ENCODE measurements around the gene SPRYD7. TPM values are rescaled to one million over a fixed set of nuclear protein-coding genes. Genes with fewer than 3 reads are reported as not detected.
"Not testable (repeated sequence)": the region's sequence is repeated elsewhere in the genome, so short reads cannot be mapped to it uniquely, and the experiment has no call there.

Gene SPRYD7
- total RNA-seq, 2 donors from 2014 or later: 0.99 to 3.0 TPM

DNA sequence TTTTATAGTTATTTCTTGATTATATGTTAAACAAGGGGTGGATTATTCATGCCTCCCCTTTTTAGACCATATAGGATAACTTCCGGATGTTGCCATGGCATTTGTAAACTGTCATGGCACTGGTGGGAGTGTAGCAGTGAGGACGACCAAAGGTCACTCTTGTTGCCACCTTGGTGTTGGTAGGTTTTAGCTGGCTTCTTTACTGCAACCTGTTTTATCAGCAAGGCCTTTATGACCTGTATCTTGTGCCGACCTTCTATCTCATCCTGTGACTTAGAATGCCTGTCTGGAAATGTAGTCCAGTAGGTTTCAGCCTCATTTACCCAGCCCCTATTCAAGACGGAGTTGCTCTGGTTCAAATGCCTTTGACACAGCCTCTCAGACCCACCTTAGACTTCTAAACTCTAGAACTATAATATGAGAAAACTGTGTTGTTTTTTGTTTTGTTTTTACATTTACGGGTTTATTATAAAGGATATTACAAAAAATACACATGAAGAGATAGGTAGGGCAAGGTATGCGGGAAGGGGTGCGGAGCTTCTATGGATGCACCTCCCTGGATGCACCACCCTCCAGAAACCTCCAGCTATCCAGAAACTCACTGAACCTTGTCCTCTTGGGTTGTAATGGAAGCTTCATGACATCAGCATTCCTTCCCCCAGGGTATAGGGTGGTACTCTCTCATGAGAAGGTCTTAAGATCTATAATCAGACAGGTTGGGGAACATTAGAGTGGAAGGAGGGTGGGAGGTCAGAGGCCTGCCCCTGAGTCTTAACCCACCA lies 15.8 kb upstream of the SPRYD7 start:
- no peak overlapping the region for H3K27ac Mint-ChIP-seq
- ATAC-seq (no peak), DNase-seq (no peak)
- no peaks in the 10 kb centered on the region for H3K27me3 Mint-ChIP-seq
- no peaks in the 10 kb centered on the region for H3K9me3 ChIP-seq (ENCODE audit: control insufficient read depth, low read length, poor library complexity, severe bottlenecking)
- H3K36me3 Mint-ChIP-seq (ENCODE audit: low read depth): peaks cover 2% of the 10 kb centered on the region
- H3K4me1 Mint-ChIP-seq: no peaks in the 10 kb centered on the region
- H3K4me3 Mint-ChIP-seq: no peak overlapping the region

GRCh38 chr13:49948777-49949270 lies 12.7 kb upstream of the SPRYD7 start:
- not testable (repeated sequence) for DNase-seq, H3K4me1 Mint-ChIP-seq

DNA sequence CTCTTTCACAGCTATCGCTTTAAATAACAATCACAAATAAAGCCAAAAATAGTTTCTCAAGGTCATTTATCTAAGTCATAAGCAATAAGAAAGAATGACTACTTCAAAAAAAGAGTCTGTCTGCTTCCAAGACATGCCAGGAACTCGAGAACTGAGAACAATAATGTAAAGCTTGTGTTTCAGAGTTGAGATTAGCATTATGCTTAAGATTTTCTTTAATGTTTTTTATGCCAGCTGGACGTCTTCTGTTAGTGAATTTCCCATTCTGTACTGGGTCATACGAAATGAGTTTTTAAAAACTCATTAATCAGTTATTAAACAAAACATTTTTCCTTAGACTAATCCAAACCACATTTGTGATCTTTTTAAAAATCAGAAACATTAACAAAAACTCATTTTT lies 3.2 kb upstream of the SPRYD7 start:
- Mint-ChIP-seq H3K27me3 (no peaks in the 10 kb centered on the region), H3K4me3 (no peak overlapping the region), H3K36me3 (ENCODE audit: low read depth) (peaks cover 2% of the 10 kb centered on the region), H3K4me1 (peaks cover 14% of the 10 kb centered on the region), H3K27ac (no peak overlapping the region)
- DNase-seq (no peak), ATAC-seq (no peak)
- H3K9me3 ChIP-seq (ENCODE audit: control insufficient read depth, low read length, poor library complexity, severe bottlenecking): no peaks in the 10 kb centered on the region

More at GRCh38 chr13:49948777-49949270, 12.7 kb upstream of the SPRYD7 start:
- ATAC-seq; H3K36me3 Mint-ChIP-seq (ENCODE audit: low read depth); H3K27ac Mint-ChIP-seq; H3K27me3 Mint-ChIP-seq; H3K9me3 ChIP-seq (ENCODE audit: control insufficient read depth, low read length, poor library complexity, severe bottlenecking); H3K4me3 Mint-ChIP-seq: not testable (repeated sequence)

DNA sequence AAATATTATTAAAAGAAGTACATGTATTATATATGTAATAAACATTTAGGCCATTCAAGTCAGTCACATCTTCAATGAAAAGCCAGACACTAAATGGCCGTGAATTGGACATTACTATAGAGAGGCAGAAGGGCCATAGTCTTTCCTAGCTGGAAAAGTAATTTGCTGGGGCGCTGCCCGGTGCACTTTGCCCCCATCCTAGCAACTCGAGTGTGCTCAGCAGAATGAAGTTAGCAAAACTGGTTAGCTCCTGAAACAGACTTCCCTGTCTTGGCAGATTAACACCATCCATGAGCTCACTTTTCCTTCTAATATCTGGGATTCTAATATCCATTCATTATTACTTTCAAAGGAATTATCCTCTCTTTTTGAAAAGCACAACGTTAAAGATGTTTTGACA lies 2.8 kb upstream of the SPRYD7 start:
- Mint-ChIP-seq H3K36me3 (ENCODE audit: low read depth) (peaks cover 2% of the 10 kb centered on the region), H3K27me3 (no peaks in the 10 kb centered on the region), H3K27ac (no peak overlapping the region), H3K4me3 (no peak overlapping the region), H3K4me1 (peaks cover 14% of the 10 kb centered on the region)
- DNase-seq (no peak), ATAC-seq (no peak)
- no peaks in the 10 kb centered on the region for H3K9me3 ChIP-seq (ENCODE audit: control insufficient read depth, low read length, poor library complexity, severe bottlenecking)

GRCh38 chr13:49938314-49938713 lies 2.2 kb upstream of the SPRYD7 start:
- no peaks in the 10 kb centered on the region for H3K9me3 ChIP-seq (ENCODE audit: control insufficient read depth, low read length, poor library complexity, severe bottlenecking)
- H3K27ac Mint-ChIP-seq: no peak overlapping the region
- H3K36me3 Mint-ChIP-seq (ENCODE audit: low read depth): peaks cover 2% of the 10 kb centered on the region
- DNase-seq (no peak), ATAC-seq (no peak)
- H3K4me1 Mint-ChIP-seq: peaks cover 14% of the 10 kb centered on the region
- H3K4me3 Mint-ChIP-seq: no peak overlapping the region
- no peaks in the 10 kb centered on the region for H3K27me3 Mint-ChIP-seq

DNA sequence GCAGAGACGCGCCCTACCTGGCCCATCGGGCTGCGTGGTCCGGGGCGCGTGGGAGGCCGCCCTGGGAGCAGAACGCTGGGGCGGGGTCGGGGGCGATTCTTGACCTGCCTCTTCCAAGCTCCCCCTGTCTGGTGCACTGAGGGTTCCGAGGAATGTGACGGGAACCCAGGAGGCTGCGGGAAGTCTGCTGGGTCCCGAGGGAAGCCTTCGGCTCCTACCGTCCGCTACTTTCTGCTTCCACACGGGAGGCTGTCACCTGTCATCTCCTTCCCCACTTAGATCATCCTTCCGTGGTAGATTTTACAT lies 781 bp upstream of the SPRYD7 start:
- DNase-seq (no peak), ATAC-seq (no peak)
- Mint-ChIP-seq H3K27me3 (no peaks in the 10 kb centered on the region), H3K36me3 (ENCODE audit: low read depth) (peaks cover 2% of the 10 kb centered on the region), H3K4me3 (peak overlapping the region; percentile 97), H3K27ac (peak overlapping the region; percentile 88), H3K4me1 (peaks cover 14% of the 10 kb centered on the region)
- no peaks in the 10 kb centered on the region for H3K9me3 ChIP-seq (ENCODE audit: control insufficient read depth, low read length, poor library complexity, severe bottlenecking)

- Mint-ChIP-seq H3K4me3 (peak overlapping the region; percentile 97), H3K27me3 (no peaks in the 10 kb centered on the region), H3K4me1 (peaks cover 14% of the 10 kb centered on the region), H3K27ac (peak overlapping the region; percentile 88), H3K36me3 (ENCODE audit: low read depth) (peaks cover 2% of the 10 kb centered on the region)
- no peaks in the 10 kb centered on the region for H3K9me3 ChIP-seq (ENCODE audit: control insufficient read depth, low read length, poor library complexity, severe bottlenecking)
- peak; percentile 9 to 22 (median 17) for DNase-seq
- peak; percentile 10 for ATAC-seq
Measured at GRCh38 chr13:49935171-49936074, 717 bp downstream of the SPRYD7 start.

DNA sequence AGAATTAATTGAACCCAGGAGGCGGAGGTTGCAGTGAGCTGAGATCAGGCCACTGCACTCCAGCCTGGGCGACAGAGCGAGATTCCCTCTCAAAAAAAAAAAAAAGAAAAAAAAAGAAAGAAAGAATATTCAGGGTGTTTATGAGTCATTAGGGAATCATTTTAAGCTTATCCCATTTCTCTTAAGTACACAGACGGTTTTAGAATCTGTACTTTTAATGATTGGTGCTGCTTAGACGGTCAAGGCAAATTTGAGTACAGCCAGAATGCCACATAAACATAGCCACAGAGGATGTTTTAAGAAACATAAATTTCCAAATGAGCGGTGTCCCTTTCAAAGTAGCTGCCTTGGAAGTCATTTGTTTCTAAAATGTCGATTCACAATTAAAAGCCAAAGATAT lies 2.6 kb downstream of the SPRYD7 start:
- ATAC-seq (no peak), DNase-seq (no peak)
- no peaks in the 10 kb centered on the region for H3K9me3 ChIP-seq (ENCODE audit: control insufficient read depth, low read length, poor library complexity, severe bottlenecking)
- Mint-ChIP-seq H3K4me1 (peaks cover 14% of the 10 kb centered on the region), H3K36me3 (ENCODE audit: low read depth) (peaks cover 2% of the 10 kb centered on the region), H3K27ac (no peak overlapping the region), H3K27me3 (no peaks in the 10 kb centered on the region), H3K4me3 (no peak overlapping the region)

GRCh38 chr13:49932868-49933267 lies 3.3 kb downstream of the SPRYD7 start:
- H3K27me3 Mint-ChIP-seq: no peaks in the 10 kb centered on the region
- no peaks in the 10 kb centered on the region for H3K9me3 ChIP-seq (ENCODE audit: control insufficient read depth, low read length, poor library complexity, severe bottlenecking)
- peaks cover 2% of the 10 kb centered on the region for H3K36me3 Mint-ChIP-seq (ENCODE audit: low read depth)
- DNase-seq: no peak
- H3K4me1 Mint-ChIP-seq: peaks cover 14% of the 10 kb centered on the region
- no peak overlapping the region for H3K27ac Mint-ChIP-seq
- H3K4me3 Mint-ChIP-seq: no peak overlapping the region
- ATAC-seq: no peak

GRCh38 chr13:49932066-49932465 lies 4.1 kb downstream of the SPRYD7 start:
- ATAC-seq: no peak
- H3K4me3 Mint-ChIP-seq: no peak overlapping the region

DNA sequence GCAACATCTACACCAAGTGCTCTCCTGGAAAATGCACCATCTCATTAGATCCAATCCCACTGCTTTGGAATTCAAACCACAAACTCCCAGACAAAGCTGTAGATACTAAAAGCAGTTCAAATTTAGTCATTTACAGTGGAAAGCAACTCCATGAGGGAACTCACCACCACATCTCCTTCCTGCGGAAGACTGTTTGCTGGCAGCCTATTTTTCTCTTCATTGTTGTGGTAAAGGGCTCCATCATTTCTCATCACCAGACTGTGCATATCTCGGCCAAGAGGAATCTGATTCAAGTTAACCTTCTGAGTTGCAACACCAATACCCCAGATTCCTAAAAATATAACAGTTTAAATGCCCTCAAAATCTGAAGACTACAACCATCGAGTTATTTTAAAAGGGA lies 8.4 kb downstream of the SPRYD7 start:
- no peaks in the 10 kb centered on the region for H3K4me1 Mint-ChIP-seq
- H3K4me3 Mint-ChIP-seq: no peak overlapping the region
- no peak overlapping the region for H3K27ac Mint-ChIP-seq
- H3K36me3 Mint-ChIP-seq (ENCODE audit: low read depth): no peaks in the 10 kb centered on the region
- DNase-seq (no peak), ATAC-seq (no peak)
- H3K27me3 Mint-ChIP-seq: no peaks in the 10 kb centered on the region
- H3K9me3 ChIP-seq (ENCODE audit: control insufficient read depth, low read length, poor library complexity, severe bottlenecking): no peaks in the 10 kb centered on the region

More at GRCh38 chr13:49932066-49932465, 4.1 kb downstream of the SPRYD7 start:
- no peak overlapping the region for H3K27ac Mint-ChIP-seq
- H3K4me1 Mint-ChIP-seq: peaks cover 14% of the 10 kb centered on the region
- DNase-seq: no peak
- no peaks in the 10 kb centered on the region for H3K9me3 ChIP-seq (ENCODE audit: control insufficient read depth, low read length, poor library complexity, severe bottlenecking)
- H3K36me3 Mint-ChIP-seq (ENCODE audit: low read depth): peaks cover 2% of the 10 kb centered on the region
- H3K27me3 Mint-ChIP-seq: no peaks in the 10 kb centered on the region

DNA sequence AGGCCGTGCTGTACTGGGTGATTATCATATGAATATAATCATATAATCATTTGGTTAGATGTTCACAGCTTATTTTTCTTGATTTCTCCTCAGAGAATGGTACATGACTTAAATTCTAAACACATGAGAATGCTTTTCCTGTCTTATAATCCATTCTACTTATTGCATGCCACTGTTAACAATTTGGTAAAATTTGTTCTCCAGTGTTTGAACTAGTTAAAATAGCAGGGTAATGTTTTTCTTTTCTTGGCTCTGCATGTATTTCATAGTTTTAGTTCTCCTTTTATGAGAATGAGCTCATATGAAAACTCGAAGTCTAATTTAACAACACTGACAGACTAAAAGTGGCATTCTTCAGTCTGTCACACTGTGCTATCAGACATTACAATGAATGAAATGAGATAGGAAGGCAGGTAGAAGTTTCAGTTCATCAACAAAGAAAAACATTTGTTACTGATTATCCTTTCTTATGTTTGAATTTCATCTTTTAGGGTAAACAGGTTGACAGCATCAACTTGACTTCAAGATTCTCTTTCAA lies 10.2 kb downstream of the SPRYD7 start:
- peaks cover 4% of the 10 kb centered on the region for H3K36me3 Mint-ChIP-seq (ENCODE audit: low read depth)
- no peak for DNase-seq
- H3K9me3 ChIP-seq (ENCODE audit: control insufficient read depth, low read length, poor library complexity, severe bottlenecking): no peaks in the 10 kb centered on the region
- H3K27ac Mint-ChIP-seq: no peak overlapping the region
- no peaks in the 10 kb centered on the region for H3K27me3 Mint-ChIP-seq
- no peak overlapping the region for H3K4me3 Mint-ChIP-seq
- no peaks in the 10 kb centered on the region for H3K4me1 Mint-ChIP-seq
- ATAC-seq: no peak

DNA sequence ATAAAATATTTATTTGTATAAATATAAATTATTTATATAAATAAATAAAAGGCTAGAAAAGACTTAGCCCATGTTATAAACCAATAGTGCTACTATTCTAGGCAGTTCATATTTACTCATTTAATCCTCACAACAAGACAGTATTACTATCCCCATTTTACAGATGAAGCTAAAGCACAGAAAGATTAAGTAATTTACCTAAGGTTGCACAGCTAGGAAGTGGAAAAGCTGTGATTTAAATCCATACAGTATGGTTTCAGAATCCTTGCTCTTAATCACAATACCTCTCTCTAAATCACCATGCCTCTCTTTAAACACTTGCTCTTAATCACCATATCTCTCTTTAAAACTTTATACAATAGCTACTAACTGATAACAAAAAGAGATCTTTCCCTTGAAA lies 13.8 kb downstream of the SPRYD7 start:
- Mint-ChIP-seq H3K4me1 (no peaks in the 10 kb centered on the region), H3K36me3 (ENCODE audit: low read depth) (peaks cover 5% of the 10 kb centered on the region), H3K27ac (peak overlapping the region; percentile 47), H3K4me3 (no peak overlapping the region), H3K27me3 (no peaks in the 10 kb centered on the region)
- DNase-seq (no peak), ATAC-seq (no peak)
- no peaks in the 10 kb centered on the region for H3K9me3 ChIP-seq (ENCODE audit: control insufficient read depth, low read length, poor library complexity, severe bottlenecking)
